MM.1S (cell line): ENCODE results near the gene ZG16B.

Experiments used
- EZH2 ChIP-seq: fragments of 300-600 bp; sonication (generic); optimal IDR thresholded peaks from 2 replicates; pipeline ENCODE3; 2017; ENCODE audit warnings: low read depth, mild to moderate bottlenecking, antibody characterized with exemption, low read length, mixed read lengths
- EZH2phosphoT487 ChIP-seq: fragments of 300-600 bp; sonication (generic); IDR thresholded peaks from 2 replicates; pipeline ENCODE4 v1.6.1; 2018; ENCODE audit warnings: antibody characterized with exemption, low read length
- TF ChIP-seq, protein P1 (sequence below): fragments of 300-600 bp; sonication (generic); IDR thresholded peaks from 2 replicates; pipeline ENCODE4 v1.5.1; 2016; ENCODE audit warnings: antibody characterized with exemption, low read length, mixed read lengths

DNA sequence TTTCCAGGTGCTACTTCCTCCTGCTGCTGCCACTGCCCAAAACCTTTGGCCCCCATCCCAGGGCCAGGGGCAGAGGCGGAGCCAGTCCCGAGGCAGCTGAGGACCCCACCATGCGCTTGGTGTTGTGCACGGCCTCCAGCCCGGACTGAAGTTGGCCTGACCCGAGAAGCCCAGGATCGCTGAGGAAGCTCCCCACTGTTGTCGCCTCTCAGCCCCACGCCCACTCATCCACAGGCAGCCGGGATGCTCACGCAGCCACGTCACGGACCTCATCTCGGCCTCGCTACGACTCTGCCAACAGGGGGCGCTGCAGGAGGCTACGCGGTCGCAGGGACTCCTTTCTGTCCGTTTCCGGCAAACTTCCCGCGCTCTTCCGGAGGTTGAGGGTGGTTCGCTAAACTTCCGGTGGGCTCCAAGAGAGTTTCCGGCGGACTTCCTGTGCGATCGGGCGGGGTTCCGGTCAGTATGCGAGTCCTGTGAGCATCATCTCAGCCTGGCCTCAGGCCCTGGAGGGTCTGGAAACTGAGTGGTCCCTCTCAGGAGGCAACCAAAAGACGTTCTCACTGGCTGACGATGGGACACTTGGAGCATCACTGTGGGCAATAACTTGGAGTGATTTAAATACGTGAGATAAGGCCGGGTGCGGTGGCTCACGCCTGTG is 12.4 kb downstream of the ZG16B start:
- TF ChIP-seq, protein P1, sequence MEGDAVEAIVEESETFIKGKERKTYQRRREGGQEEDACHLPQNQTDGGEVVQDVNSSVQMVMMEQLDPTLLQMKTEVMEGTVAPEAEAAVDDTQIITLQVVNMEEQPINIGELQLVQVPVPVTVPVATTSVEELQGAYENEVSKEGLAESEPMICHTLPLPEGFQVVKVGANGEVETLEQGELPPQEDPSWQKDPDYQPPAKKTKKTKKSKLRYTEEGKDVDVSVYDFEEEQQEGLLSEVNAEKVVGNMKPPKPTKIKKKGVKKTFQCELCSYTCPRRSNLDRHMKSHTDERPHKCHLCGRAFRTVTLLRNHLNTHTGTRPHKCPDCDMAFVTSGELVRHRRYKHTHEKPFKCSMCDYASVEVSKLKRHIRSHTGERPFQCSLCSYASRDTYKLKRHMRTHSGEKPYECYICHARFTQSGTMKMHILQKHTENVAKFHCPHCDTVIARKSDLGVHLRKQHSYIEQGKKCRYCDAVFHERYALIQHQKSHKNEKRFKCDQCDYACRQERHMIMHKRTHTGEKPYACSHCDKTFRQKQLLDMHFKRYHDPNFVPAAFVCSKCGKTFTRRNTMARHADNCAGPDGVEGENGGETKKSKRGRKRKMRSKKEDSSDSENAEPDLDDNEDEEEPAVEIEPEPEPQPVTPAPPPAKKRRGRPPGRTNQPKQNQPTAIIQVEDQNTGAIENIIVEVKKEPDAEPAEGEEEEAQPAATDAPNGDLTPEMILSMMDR, result peak; percentile 45
- TF ChIP-seq EZH2 (no peak), EZH2phosphoT487 (no peak)
